NCI-H748 treated with DMSO at 0.1 percent for 48 hours (cell line): ENCODE measurements around the gene C11orf54.
"Not testable (repeated sequence)": the region's sequence is repeated elsewhere in the genome, so short reads cannot be mapped to it uniquely, and the experiment has no call there.

Source experiments
- DNase-seq: peaks from one replicate; lab custom pipeline; 2025; lab: John Stamatoyannopoulos, UW

Gene C11orf54

GRCh38 chr11:93766504-93766903 lies 25.0 kb downstream of the C11orf54 start:
- DNase-seq = no peak

- no peak for DNase-seq
Measured at GRCh38 chr11:93767018-93767417, 25.5 kb downstream of the C11orf54 start.

GRCh38 chr11:93770160-93770559 lies 28.7 kb downstream of the C11orf54 start:
- no peak for DNase-seq

- DNase-seq = no peak
Measured at GRCh38 chr11:93772123-93772522, 30.7 kb downstream of the C11orf54 start.

- DNase-seq = no peak
Measured at GRCh38 chr11:93773045-93773477, 31.6 kb downstream of the C11orf54 start.

GRCh38 chr11:93773601-93774200 lies 32.2 kb downstream of the C11orf54 start:
- no peak for DNase-seq

- DNase-seq = not testable (repeated sequence)
Measured at GRCh38 chr11:93774560-93774959, 33.1 kb downstream of the C11orf54 start.

- DNase-seq = no peak
Measured at GRCh38 chr11:93775289-93775688, 33.8 kb downstream of the C11orf54 start.

- DNase-seq = no peak
Measured at GRCh38 chr11:93783362-93783761, 41.9 kb downstream of the C11orf54 start.

GRCh38 chr11:93783765-93784144 lies 42.3 kb downstream of the C11orf54 start:
- DNase-seq = peak; percentile 56

- peak; percentile 84 for DNase-seq
Measured at GRCh38 chr11:93784145-93784934, 42.9 kb downstream of the C11orf54 start, which contains the start of gene MED17. MED17 (plus strand) TSS chr11:93784282; CDS start chr11:93784514, 232 bp downstream.

GRCh38 chr11:93784935-93785360 lies 43.5 kb downstream of the C11orf54 start:
- DNase-seq = peak; percentile 3

- no peak for DNase-seq
Measured at GRCh38 chr11:93791493-93791892, 50.0 kb downstream of the C11orf54 start.

GRCh38 chr11:93796441-93797231 lies 55.2 kb downstream of the C11orf54 start:
- no peak for DNase-seq

GRCh38 chr11:93801366-93801765 lies 59.9 kb downstream of the C11orf54 start:
- DNase-seq = no peak

- no peak for DNase-seq
Measured at GRCh38 chr11:93804879-93805278, 63.4 kb downstream of the C11orf54 start.

- DNase-seq = no peak
Measured at GRCh38 chr11:93807980-93808379, 66.5 kb downstream of the C11orf54 start.

- DNase-seq = no peak
Measured at GRCh38 chr11:93813974-93814373, 72.5 kb downstream of the C11orf54 start.
